ENCODE data around the gene FTSJ3. TPM values are rescaled to one million over a fixed set of nuclear protein-coding genes. Genes with fewer than 3 reads are reported as not detected.

The FTSJ3 gene
- total and polyA plus RNA-seq, 2 of the 13 experiments (the other 11 are each of a cell fraction or from before 2014, with no cell fraction given): 26.0 to 64.2 TPM

DNA sequence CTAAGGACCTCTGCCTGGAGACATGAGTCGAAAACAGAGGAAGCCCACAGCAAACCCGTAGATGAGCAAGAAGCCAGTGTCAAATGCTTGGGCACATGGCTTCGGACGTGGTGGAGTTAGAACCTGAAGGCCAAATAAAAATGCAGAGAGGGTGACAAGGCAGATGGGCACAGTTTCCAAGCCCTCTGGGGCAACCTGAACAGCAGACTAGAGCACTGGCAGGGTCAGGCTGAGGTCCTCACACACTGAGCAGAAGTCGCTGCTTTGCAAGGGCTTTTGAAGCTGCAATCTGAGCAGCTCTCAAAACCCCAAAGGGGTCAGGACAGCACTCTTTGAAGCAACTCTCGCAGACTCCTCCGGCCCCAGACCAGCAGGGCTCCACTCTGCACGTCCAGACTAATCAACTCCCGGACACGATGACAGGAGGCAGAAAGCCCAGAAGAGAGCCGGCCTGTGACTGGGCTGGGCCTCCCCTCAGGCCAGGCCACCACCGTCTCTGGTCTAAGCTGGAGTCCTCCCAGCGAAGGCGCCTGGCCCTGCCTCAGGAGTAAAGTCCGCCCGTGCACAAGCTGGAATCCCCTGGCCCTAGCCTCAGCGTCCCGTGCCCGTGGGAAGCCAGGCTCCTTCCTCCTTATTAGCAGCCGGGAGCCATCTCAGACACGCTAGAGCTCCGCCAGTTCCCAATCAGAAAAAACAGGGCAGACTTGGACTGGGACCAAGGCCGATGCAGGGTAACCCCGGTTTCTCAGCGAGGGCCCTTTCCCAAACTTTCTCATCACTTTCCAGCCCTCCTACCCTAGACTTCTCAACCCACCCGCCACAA, 14.1 kb upstream of the FTSJ3 start (continued):
- TF ChIP-seq, protein P1, sequence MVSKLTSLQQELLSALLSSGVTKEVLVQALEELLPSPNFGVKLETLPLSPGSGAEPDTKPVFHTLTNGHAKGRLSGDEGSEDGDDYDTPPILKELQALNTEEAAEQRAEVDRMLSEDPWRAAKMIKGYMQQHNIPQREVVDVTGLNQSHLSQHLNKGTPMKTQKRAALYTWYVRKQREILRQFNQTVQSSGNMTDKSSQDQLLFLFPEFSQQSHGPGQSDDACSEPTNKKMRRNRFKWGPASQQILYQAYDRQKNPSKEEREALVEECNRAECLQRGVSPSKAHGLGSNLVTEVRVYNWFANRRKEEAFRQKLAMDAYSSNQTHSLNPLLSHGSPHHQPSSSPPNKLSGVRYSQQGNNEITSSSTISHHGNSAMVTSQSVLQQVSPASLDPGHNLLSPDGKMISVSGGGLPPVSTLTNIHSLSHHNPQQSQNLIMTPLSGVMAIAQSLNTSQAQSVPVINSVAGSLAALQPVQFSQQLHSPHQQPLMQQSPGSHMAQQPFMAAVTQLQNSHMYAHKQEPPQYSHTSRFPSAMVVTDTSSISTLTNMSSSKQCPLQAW (CRISPR knock-in tag; IDR thresholded peaks at IDR 0.05): no peak
- no peak for TF ChIP-seq IKZF1 (IDR thresholded peaks at IDR 0.05)
- no peak; the same call in 1 of the 2 replicates for TF ChIP-seq KLF12 (CRISPR knock-in tag; IDR thresholded peaks at IDR 0.05; ENCODE audit: borderline replicate concordance)
- TF ChIP-seq, protein P2, sequence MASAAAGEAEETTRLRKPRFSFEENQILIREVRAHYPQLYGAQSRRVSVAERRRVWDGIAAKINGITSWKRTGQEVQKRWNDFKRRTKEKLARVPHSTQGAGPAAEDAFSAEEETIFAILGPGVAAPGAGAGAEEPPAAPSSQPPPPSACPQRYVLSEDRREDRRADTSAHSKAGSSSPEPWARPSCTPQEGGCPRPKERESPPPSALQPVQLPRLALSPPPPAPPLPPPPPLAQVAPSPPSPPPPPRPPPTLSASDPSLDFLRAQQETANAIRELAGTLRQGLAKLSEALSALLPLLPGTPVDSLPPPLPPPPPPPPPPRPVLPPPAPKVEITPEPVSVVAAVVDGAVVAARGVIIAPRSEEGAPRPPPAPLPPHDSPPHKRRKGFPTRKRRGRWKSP (CRISPR knock-in tag; IDR thresholded peaks at IDR 0.05): 0 out of 2 replicates have a peak, but pooled peaks have one; percentile 43
- 0 out of 2 replicates have a peak, but pooled peaks have one; percentile 30 for TF ChIP-seq ZNF83 (CRISPR knock-in tag; IDR thresholded peaks at IDR 0.05; ENCODE audit: borderline replicate concordance)
- TF ChIP-seq, protein P3, sequence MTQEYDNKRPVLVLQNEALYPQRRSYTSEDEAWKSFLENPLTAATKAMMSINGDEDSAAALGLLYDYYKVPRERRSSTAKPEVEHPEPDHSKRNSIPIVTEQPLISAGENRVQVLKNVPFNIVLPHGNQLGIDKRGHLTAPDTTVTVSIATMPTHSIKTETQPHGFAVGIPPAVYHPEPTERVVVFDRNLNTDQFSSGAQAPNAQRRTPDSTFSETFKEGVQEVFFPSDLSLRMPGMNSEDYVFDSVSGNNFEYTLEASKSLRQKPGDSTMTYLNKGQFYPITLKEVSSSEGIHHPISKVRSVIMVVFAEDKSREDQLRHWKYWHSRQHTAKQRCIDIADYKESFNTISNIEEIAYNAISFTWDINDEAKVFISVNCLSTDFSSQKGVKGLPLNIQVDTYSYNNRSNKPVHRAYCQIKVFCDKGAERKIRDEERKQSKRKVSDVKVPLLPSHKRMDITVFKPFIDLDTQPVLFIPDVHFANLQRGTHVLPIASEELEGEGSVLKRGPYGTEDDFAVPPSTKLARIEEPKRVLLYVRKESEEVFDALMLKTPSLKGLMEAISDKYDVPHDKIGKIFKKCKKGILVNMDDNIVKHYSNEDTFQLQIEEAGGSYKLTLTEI (CRISPR knock-in tag; conservative IDR thresholded peaks at IDR 0.05): no peak
- TF ChIP-seq, protein P4, sequence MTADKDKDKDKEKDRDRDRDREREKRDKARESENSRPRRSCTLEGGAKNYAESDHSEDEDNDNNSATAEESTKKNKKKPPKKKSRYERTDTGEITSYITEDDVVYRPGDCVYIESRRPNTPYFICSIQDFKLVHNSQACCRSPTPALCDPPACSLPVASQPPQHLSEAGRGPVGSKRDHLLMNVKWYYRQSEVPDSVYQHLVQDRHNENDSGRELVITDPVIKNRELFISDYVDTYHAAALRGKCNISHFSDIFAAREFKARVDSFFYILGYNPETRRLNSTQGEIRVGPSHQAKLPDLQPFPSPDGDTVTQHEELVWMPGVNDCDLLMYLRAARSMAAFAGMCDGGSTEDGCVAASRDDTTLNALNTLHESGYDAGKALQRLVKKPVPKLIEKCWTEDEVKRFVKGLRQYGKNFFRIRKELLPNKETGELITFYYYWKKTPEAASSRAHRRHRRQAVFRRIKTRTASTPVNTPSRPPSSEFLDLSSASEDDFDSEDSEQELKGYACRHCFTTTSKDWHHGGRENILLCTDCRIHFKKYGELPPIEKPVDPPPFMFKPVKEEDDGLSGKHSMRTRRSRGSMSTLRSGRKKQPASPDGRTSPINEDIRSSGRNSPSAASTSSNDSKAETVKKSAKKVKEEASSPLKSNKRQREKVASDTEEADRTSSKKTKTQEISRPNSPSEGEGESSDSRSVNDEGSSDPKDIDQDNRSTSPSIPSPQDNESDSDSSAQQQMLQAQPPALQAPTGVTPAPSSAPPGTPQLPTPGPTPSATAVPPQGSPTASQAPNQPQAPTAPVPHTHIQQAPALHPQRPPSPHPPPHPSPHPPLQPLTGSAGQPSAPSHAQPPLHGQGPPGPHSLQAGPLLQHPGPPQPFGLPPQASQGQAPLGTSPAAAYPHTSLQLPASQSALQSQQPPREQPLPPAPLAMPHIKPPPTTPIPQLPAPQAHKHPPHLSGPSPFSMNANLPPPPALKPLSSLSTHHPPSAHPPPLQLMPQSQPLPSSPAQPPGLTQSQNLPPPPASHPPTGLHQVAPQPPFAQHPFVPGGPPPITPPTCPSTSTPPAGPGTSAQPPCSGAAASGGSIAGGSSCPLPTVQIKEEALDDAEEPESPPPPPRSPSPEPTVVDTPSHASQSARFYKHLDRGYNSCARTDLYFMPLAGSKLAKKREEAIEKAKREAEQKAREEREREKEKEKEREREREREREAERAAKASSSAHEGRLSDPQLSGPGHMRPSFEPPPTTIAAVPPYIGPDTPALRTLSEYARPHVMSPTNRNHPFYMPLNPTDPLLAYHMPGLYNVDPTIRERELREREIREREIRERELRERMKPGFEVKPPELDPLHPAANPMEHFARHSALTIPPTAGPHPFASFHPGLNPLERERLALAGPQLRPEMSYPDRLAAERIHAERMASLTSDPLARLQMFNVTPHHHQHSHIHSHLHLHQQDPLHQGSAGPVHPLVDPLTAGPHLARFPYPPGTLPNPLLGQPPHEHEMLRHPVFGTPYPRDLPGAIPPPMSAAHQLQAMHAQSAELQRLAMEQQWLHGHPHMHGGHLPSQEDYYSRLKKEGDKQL (CRISPR knock-in tag; IDR thresholded peaks at IDR 0.05; ENCODE audit: low read depth): no peak
- no peak for TF ChIP-seq ZNF570 (CRISPR knock-in tag; IDR thresholded peaks at IDR 0.05; ENCODE audit: borderline replicate concordance)
- TF ChIP-seq ZNF547 (CRISPR knock-in tag; IDR thresholded peaks at IDR 0.05): 0 out of 2 replicates have a peak, but pooled peaks have one; percentile 41
- no peak for TF ChIP-seq ZBTB7B (CRISPR knock-in tag; IDR thresholded peaks at IDR 0.05)
- peak; percentile 73; the same call in 1 of the 2 replicates for TF ChIP-seq ZNF350 (CRISPR knock-in tag; IDR thresholded peaks at IDR 0.05; ENCODE audit: borderline replicate concordance, low read depth)
- TF ChIP-seq, protein P5, sequence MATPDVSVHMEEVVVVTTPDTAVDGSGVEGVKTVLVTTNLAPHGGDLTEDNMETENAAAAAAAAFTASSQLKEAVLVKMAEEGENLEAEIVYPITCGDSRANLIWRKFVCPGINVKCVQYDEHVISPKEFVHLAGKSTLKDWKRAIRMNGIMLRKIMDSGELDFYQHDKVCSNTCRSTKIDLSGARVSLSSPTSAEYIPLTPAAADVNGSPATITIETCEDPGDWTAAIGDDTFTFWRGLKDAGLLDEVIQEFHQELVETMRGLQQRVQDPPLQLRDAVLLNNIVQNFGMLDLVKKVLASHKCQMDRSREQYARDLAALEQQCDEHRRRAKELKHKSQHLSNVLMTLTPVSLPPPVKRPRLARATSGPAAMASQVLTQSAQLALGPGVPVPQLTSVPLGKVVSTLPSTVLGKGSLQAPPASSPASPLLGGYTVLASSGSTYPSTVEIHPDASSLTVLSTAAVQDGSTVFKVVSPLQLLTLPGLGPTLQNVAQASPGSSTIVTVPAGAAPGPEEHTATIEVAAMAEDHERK (CRISPR knock-in tag; IDR thresholded peaks at IDR 0.05; ENCODE audit: low read depth): no peak
- no peak for TF ChIP-seq ZKSCAN8 (CRISPR knock-in tag; IDR thresholded peaks at IDR 0.05; ENCODE audit: borderline replicate concordance)
- TF ChIP-seq TEAD3 (CRISPR knock-in tag; optimal IDR thresholded peaks at IDR 0.05; ENCODE audit: borderline replicate concordance): peak; percentile 46
- TF ChIP-seq, protein P6, sequence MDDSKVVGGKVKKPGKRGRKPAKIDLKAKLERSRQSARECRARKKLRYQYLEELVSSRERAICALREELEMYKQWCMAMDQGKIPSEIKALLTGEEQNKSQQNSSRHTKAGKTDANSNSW (CRISPR knock-in tag; IDR thresholded peaks at IDR 0.05; ENCODE audit: borderline replicate concordance): peak; percentile 87; the same call in 1 of the 2 replicates
- TF ChIP-seq POGZ (CRISPR knock-in tag; IDR thresholded peaks at IDR 0.05): no peak

Measured in HepG2 (cell line).